Hypothalamus (tissue), 51 donors: Measurements from ENCODE around the gene CACTIN.
A peak's percentile ranks its signal among the peaks of the same experiment; 100 is the strongest.

Source experiments
- DNase-seq, 51 donors: peaks; one replicate each; lab custom pipeline; 2025; lab: John Stamatoyannopoulos, UW

Gene CACTIN

GRCh38 chr19:3613818-3614661 lies 12.6 kb downstream of the CACTIN start:
- DNase-seq, result no peak

- no peak for DNase-seq
Measured at GRCh38 chr19:3612901-3613741, 13.5 kb downstream of the CACTIN start.

GRCh38 chr19:3612330-3612729 lies 14.3 kb downstream of the CACTIN start:
- no peak for DNase-seq

GRCh38 chr19:3611841-3612240 lies 14.7 kb downstream of the CACTIN start:
- DNase-seq, result no peak

GRCh38 chr19:3610745-3611717 lies 15.6 kb downstream of the CACTIN start:
- no peak for DNase-seq

- no peak for DNase-seq
Measured at GRCh38 chr19:3609779-3610719, 16.5 kb downstream of the CACTIN start.

GRCh38 chr19:3608750-3609322 lies 17.8 kb downstream of the CACTIN start:
- DNase-seq, result no peak

- DNase-seq, result no peak
Measured at GRCh38 chr19:3608079-3608641, 18.4 kb downstream of the CACTIN start.

- DNase-seq, result peak in 1 of 51 donors; percentile 1
Measured at GRCh38 chr19:3607303-3608078, 19.1 kb downstream of the CACTIN start.

GRCh38 chr19:3606690-3607289 lies 19.8 kb downstream of the CACTIN start, which contains the start of gene TBXA2R:
TBXA2R (minus strand) TSS chr19:3606875; CDS start chr19:3600634, 6,241 bp downstream.
- peak in 29 of 51 donors; percentile 5 to 67 (median 21) for DNase-seq

- no peak for DNase-seq
Measured at GRCh38 chr19:3606174-3606689, 20.4 kb downstream of the CACTIN start.

GRCh38 chr19:3605770-3606169 lies 20.8 kb downstream of the CACTIN start:
- DNase-seq, result no peak

GRCh38 chr19:3605361-3605760 lies 21.2 kb downstream of the CACTIN start:
- no peak for DNase-seq

- no peak for DNase-seq
Measured at GRCh38 chr19:3604987-3605343, 21.6 kb downstream of the CACTIN start.

- DNase-seq, result no peak
Measured at GRCh38 chr19:3604227-3604986, 22.2 kb downstream of the CACTIN start.

GRCh38 chr19:3603121-3603811 lies 23.3 kb downstream of the CACTIN start:
- DNase-seq, result no peak
